ENCODE results near the gene NLGN1. TPM values are rescaled to one million over a fixed set of nuclear protein-coding genes. Genes with fewer than 3 reads are reported as not detected.

The NLGN1 gene
- total and polyA plus RNA-seq, 4 experiments from 2014 or later = not detected

DNA sequence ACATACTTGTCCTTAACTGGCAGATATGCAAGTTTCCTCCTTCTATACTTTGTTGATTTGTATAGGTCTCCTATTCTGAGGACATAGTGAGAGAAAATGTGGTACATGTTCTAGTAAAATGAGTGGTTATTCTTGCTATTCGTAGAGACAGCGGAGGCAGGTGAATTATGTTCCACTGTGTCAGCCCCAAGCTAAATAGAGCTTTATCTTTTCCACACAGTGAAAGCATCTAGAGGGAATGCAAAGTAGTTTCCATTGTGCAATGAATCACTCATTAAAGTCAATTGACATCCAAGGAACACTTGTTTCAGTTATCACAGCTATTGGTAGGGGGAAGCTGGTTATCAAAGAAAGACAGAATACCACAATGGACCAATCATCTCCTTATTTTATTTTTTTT is 262.4 kb downstream of the NLGN1 start:
- Histone ChIP-seq H3K27ac (ENCODE audit: low read depth, low read length) (no peak overlapping the region), H3K36me3 (ENCODE audit: insufficient read depth, low read length) (no peaks in the 10 kb centered on the region), H3K4me3 (ENCODE audit: low read length in 2 of 2) (no peak overlapping the region), H3K9me3 (ENCODE audit: control insufficient read depth in 1 of 2, low read length in 2 of 2) (no peaks in the 10 kb centered on the region), H3K27me3 (ENCODE audit: insufficient read depth, low read length) (no peaks in the 10 kb centered on the region), H3K4me1 (ENCODE audit: insufficient read depth, low read length) (no peaks in the 10 kb centered on the region)
- CTCF ChIA-PET (ENCODE audit: partially characterized antibody) = no interaction called here
- Mint-ChIP-seq H3K9me3 (peaks cover 0 to 3% (median 0%) of the 10 kb centered on the region in 8 donors), H3K27ac (no peak overlapping the region), H3K36me3 (no peaks in the 10 kb centered on the region), H3K4me1 (no peaks in the 10 kb centered on the region), H3K4me3 (no peak overlapping the region), H3K27me3 (no peaks in the 10 kb centered on the region)
- intact Hi-C loops (cut with micrococcal nuclease) = no loop called here
- no peak for DNase-seq
- POLR2A ChIA-PET (ENCODE audit: partially characterized antibody) = no interaction called here

DNA sequence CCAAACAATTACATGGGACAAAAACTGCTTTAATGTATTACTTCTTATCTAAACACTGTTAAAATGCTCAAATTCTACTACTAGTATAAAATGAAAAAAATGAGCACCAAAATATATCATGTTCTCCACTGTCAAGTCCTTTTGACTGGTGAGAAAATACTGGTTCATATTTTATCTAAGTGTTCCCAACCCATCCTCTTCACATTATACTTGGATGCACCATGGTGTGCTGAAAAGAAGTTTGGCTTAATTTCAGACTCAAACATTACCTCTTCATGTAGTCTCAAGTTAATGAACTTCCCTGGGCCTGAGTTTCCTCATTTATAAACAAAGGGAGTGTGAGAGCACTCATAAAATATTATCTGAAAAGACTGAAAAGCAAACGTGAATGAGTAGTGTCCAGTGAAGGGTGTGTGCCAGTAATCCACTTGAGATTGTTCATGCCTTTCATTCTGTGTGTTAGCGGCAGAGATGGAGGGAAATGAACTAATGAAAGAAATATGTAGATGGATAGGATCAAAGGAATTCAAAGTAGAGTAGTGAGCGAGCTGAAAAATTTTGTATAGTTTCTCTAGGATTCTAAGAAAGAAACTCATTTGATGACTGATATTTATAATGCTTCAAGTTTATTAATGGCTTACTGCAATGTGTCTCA is 263.2 kb downstream of the NLGN1 start:
- Mint-ChIP-seq H3K9me3 (peaks cover 0 to 3% (median 0%) of the 10 kb centered on the region in 8 donors), H3K36me3 (no peaks in the 10 kb centered on the region), H3K27ac (no peak overlapping the region), H3K27me3 (no peaks in the 10 kb centered on the region), H3K4me1 (no peaks in the 10 kb centered on the region), H3K4me3 (no peak overlapping the region)
- Histone ChIP-seq H3K36me3 (ENCODE audit: insufficient read depth, low read length) (no peaks in the 10 kb centered on the region), H3K4me3 (ENCODE audit: low read length in 2 of 2) (no peak overlapping the region), H3K27me3 (ENCODE audit: insufficient read depth, low read length) (no peaks in the 10 kb centered on the region), H3K27ac (ENCODE audit: low read depth, low read length) (no peak overlapping the region), H3K4me1 (ENCODE audit: insufficient read depth, low read length) (no peaks in the 10 kb centered on the region), H3K9me3 (ENCODE audit: control insufficient read depth in 1 of 2, low read length in 2 of 2) (no peaks in the 10 kb centered on the region)
- DNase-seq = no peak
- CTCF ChIA-PET (ENCODE audit: partially characterized antibody) = no interaction called here
- intact Hi-C loops (cut with micrococcal nuclease) = no loop called here
- POLR2A ChIA-PET (ENCODE audit: partially characterized antibody) = no interaction called here

DNA sequence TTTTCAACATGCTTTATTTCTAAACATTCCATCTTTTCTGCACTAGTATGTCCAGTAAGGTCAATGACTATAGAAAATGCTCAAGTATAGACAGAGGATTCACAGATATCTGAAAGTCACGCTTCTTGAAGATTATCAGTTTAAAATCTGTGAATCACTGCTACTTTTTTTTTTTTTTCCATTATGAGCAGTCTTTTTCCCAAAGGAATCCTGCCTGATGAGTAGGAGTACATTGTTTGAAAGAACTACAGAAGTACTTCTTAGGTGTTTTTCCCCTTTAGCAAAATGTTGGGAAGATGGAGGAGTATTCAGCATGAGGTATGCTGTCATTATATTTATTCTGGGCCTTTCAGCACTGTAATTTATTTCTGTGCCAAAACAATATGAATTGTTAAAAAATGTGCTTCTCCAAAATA is 266.2 kb downstream of the NLGN1 start:
- ChIA-PET POLR2A (ENCODE audit: partially characterized antibody) (no interaction called here), CTCF (ENCODE audit: partially characterized antibody) (no interaction called here)
- Histone ChIP-seq H3K27ac (ENCODE audit: low read depth, low read length) (no peak overlapping the region), H3K9me3 (ENCODE audit: control insufficient read depth in 1 of 2, low read length in 2 of 2) (no peaks in the 10 kb centered on the region), H3K27me3 (ENCODE audit: insufficient read depth, low read length) (no peaks in the 10 kb centered on the region), H3K36me3 (ENCODE audit: insufficient read depth, low read length) (no peaks in the 10 kb centered on the region), H3K4me1 (ENCODE audit: insufficient read depth, low read length) (no peaks in the 10 kb centered on the region), H3K4me3 (ENCODE audit: low read length in 2 of 2) (no peak overlapping the region)
- H3K9me3 Mint-ChIP-seq = peaks cover 0 to 5% (median under 1%) of the 10 kb centered on the region in 8 donors
- H3K27me3 Mint-ChIP-seq = no peaks in the 10 kb centered on the region
- no peaks in the 10 kb centered on the region for H3K36me3 Mint-ChIP-seq
- no peak overlapping the region for H3K4me3 Mint-ChIP-seq
- no peak for DNase-seq
- no peak overlapping the region for H3K27ac Mint-ChIP-seq
- intact Hi-C loops (cut with micrococcal nuclease) = no loop called here
- H3K4me1 Mint-ChIP-seq = no peaks in the 10 kb centered on the region

DNA sequence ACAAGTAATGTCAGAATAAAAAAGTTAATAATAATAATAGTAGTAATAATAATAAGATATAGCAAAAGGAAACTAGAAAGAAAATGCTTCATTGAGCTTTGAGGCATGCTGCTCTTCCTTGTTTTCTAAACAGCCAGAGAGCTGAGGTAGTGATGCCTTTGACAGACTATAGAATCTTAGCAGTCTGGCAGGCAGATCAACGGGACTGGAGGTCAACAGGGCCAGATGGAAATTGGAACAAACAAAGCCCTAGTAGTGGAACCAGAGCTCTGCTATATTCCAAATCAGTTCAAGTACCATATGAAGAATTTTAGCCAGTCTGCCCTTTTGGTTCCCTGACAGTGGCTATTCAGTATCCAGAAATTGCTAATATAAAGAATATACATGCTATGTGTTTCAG is 278.6 kb downstream of the NLGN1 start:
- no peaks in the 10 kb centered on the region for H3K9me3 ChIP-seq (ENCODE audit: control insufficient read depth in 1 of 2, low read length in 2 of 2)
- ChIA-PET CTCF (ENCODE audit: partially characterized antibody) (interaction anchor here (1.1 kb wide), 1 partner anchor 11 kb away, joined by 3 read pairs; no protein-coding TSS in a partner anchor), POLR2A (ENCODE audit: partially characterized antibody) (no interaction called here)
- no peak overlapping the region for H3K4me3 Mint-ChIP-seq
- H3K27me3 ChIP-seq (ENCODE audit: insufficient read depth, low read length) = no peaks in the 10 kb centered on the region
- H3K9me3 Mint-ChIP-seq = peaks cover 0 to 6% (median under 1%) of the 10 kb centered on the region in 8 donors
- H3K27me3 Mint-ChIP-seq = no peaks in the 10 kb centered on the region
- no peaks in the 10 kb centered on the region for H3K4me1 ChIP-seq (ENCODE audit: insufficient read depth, low read length)
- no peaks in the 10 kb centered on the region for H3K36me3 Mint-ChIP-seq
- no peaks in the 10 kb centered on the region for H3K4me1 Mint-ChIP-seq
- intact Hi-C loops (cut with micrococcal nuclease) = no loop called here
- DNase-seq = no peak
- H3K36me3 ChIP-seq (ENCODE audit: insufficient read depth, low read length) = no peaks in the 10 kb centered on the region
- H3K27ac Mint-ChIP-seq = no peak overlapping the region
- no peak overlapping the region for H3K4me3 ChIP-seq (ENCODE audit: low read length in 2 of 2)
- no peak overlapping the region for H3K27ac ChIP-seq (ENCODE audit: low read depth, low read length)

GRCh38 chr3:173681188-173681678 is 283.7 kb downstream of the NLGN1 start:
- no peaks in the 10 kb centered on the region for H3K4me1 ChIP-seq (ENCODE audit: insufficient read depth, low read length)
- no peaks in the 10 kb centered on the region for H3K9me3 ChIP-seq (ENCODE audit: control insufficient read depth in 1 of 2, low read length in 2 of 2)
- intact Hi-C loops (cut with micrococcal nuclease) = no loop called here
- H3K27ac Mint-ChIP-seq = no peak overlapping the region
- H3K27me3 Mint-ChIP-seq = no peaks in the 10 kb centered on the region
- no peaks in the 10 kb centered on the region for H3K36me3 Mint-ChIP-seq
- CTCF ChIA-PET (ENCODE audit: partially characterized antibody) = no interaction called here
- no peak for DNase-seq
- H3K27ac ChIP-seq (ENCODE audit: low read depth, low read length) = no peak overlapping the region
- POLR2A ChIA-PET (ENCODE audit: partially characterized antibody) = no interaction called here
- no peaks in the 10 kb centered on the region for H3K4me1 Mint-ChIP-seq
- H3K36me3 ChIP-seq (ENCODE audit: insufficient read depth, low read length) = no peaks in the 10 kb centered on the region
- peaks cover 0 to 5% (median 0%) of the 10 kb centered on the region in 8 donors for H3K9me3 Mint-ChIP-seq
- no peaks in the 10 kb centered on the region for H3K27me3 ChIP-seq (ENCODE audit: insufficient read depth, low read length)
- no peak overlapping the region for H3K4me3 Mint-ChIP-seq
- H3K4me3 ChIP-seq (ENCODE audit: low read length in 2 of 2) = no peak overlapping the region

DNA sequence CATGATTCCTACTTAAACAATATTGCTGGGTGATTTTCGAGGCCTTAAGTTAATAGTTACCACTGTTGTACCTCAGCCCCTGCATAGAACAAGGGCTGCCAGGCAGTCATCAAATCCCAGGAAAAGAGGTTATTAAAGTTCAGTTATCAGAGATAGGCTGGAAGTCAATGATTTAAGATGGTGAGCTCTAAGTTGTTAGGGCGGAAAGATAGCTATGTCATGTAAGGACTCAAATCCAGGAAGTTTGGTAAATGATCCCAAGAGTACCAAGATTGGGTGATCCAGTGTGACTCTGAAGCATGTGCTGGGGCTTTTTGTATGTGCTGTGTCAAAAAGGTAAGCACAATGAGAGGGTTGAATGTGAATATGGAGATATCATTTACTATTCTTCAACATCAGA is 287.9 kb downstream of the NLGN1 start:
- Mint-ChIP-seq H3K27ac (no peak overlapping the region), H3K4me1 (no peaks in the 10 kb centered on the region), H3K9me3 (peaks cover 0 to 5% (median 0%) of the 10 kb centered on the region in 8 donors), H3K4me3 (no peak overlapping the region), H3K27me3 (no peaks in the 10 kb centered on the region), H3K36me3 (no peaks in the 10 kb centered on the region)
- ChIA-PET CTCF (ENCODE audit: partially characterized antibody) (no interaction called here), POLR2A (ENCODE audit: partially characterized antibody) (no interaction called here)
- no peak overlapping the region for H3K27ac ChIP-seq (ENCODE audit: low read depth, low read length)
- no peaks in the 10 kb centered on the region for H3K9me3 ChIP-seq (ENCODE audit: control insufficient read depth in 1 of 2, low read length in 2 of 2)
- intact Hi-C loops (cut with micrococcal nuclease) = no loop called here
- no peak overlapping the region for H3K4me3 ChIP-seq (ENCODE audit: low read length in 2 of 2)
- H3K27me3 ChIP-seq (ENCODE audit: insufficient read depth, low read length) = no peaks in the 10 kb centered on the region
- DNase-seq = no peak
- H3K4me1 ChIP-seq (ENCODE audit: insufficient read depth, low read length) = no peaks in the 10 kb centered on the region
- H3K36me3 ChIP-seq (ENCODE audit: insufficient read depth, low read length) = no peaks in the 10 kb centered on the region

- H3K9me3 Mint-ChIP-seq = peaks cover 0 to 4% (median 0%) of the 10 kb centered on the region in 8 donors
- intact Hi-C loops (cut with micrococcal nuclease) = no loop called here
- no peaks in the 10 kb centered on the region for H3K4me1 Mint-ChIP-seq
- no peak overlapping the region for H3K27ac Mint-ChIP-seq
- no peaks in the 10 kb centered on the region for H3K9me3 ChIP-seq (ENCODE audit: control insufficient read depth in 1 of 2, low read length in 2 of 2)
- no peak overlapping the region for H3K4me3 ChIP-seq (ENCODE audit: low read length in 2 of 2)
- no peaks in the 10 kb centered on the region for H3K27me3 ChIP-seq (ENCODE audit: insufficient read depth, low read length)
- no peaks in the 10 kb centered on the region for H3K27me3 Mint-ChIP-seq
- no peaks in the 10 kb centered on the region for H3K4me1 ChIP-seq (ENCODE audit: insufficient read depth, low read length)
- H3K36me3 Mint-ChIP-seq = no peaks in the 10 kb centered on the region
- no peak overlapping the region for H3K27ac ChIP-seq (ENCODE audit: low read depth, low read length)
- ChIA-PET POLR2A (ENCODE audit: partially characterized antibody) (no interaction called here), CTCF (ENCODE audit: partially characterized antibody) (no interaction called here)
- no peaks in the 10 kb centered on the region for H3K36me3 ChIP-seq (ENCODE audit: insufficient read depth, low read length)
- H3K4me3 Mint-ChIP-seq = no peak overlapping the region
- no peak for DNase-seq
Measured at GRCh38 chr3:173688216-173688842, 290.8 kb downstream of the NLGN1 start.
